Epithelial cell of esophagus (primary cell): ENCODE measurements around the gene CHRNB1.

ENCODE experiments used
- DNase-seq: peaks from one replicate; pipeline ENCODE4 v3.0.0; 2010; ENCODE audit warnings: low read depth
- H3K4me3 ChIP-seq: 2 replicates; pipeline ENCODE4 v1.5.1; 2011; ENCODE audit warnings: mild to moderate bottlenecking, low read length, control low read depth
- TF ChIP-seq, protein P1 (sequence below): IDR thresholded peaks from 2 replicates; pipeline ENCODE4 v1.5.1; 2011; ENCODE audit warnings: low read depth, mild to moderate bottlenecking, low read length, control low read depth, inconsistent platforms; ENCODE audit not compliant: insufficient read depth; ENCODE audit errors: missing control alignments

The CHRNB1 gene

DNA sequence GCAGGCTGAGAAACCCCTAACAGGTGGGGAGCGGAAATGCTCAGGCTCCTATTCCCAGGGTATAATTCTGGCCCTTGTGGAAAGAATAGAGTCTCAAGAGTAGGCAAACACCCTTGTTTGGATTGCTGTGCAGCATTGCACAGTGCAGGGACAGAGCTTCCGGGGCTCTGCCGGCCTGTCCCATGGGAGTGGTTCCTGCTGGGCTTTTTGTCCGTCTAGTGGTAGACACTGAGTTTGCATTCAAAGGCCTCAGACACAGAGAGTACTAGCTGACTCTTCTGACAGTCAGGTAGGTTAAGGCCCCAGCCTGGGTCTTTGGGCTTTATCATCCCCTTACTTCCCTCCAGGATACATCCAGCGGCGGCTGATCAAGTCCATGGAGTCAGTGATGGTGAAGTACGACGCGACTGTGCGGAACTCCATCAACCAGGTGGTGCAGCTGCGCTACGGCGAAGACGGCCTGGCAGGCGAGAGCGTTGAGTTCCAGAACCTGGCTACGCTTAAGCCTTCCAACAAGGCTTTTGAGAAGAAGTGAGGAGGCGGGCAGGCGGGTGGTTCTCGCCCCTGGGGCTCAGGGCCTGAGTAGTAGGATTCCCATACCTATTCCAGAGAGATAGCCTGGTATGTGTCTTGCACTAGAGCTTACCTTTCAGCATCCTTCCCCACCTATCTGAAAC lies 57.4 kb downstream of the CHRNB1 start:
- no peak for DNase-seq
- no peak overlapping the region for H3K4me3 ChIP-seq
- TF ChIP-seq, protein P1, sequence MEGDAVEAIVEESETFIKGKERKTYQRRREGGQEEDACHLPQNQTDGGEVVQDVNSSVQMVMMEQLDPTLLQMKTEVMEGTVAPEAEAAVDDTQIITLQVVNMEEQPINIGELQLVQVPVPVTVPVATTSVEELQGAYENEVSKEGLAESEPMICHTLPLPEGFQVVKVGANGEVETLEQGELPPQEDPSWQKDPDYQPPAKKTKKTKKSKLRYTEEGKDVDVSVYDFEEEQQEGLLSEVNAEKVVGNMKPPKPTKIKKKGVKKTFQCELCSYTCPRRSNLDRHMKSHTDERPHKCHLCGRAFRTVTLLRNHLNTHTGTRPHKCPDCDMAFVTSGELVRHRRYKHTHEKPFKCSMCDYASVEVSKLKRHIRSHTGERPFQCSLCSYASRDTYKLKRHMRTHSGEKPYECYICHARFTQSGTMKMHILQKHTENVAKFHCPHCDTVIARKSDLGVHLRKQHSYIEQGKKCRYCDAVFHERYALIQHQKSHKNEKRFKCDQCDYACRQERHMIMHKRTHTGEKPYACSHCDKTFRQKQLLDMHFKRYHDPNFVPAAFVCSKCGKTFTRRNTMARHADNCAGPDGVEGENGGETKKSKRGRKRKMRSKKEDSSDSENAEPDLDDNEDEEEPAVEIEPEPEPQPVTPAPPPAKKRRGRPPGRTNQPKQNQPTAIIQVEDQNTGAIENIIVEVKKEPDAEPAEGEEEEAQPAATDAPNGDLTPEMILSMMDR, result no peak

DNA sequence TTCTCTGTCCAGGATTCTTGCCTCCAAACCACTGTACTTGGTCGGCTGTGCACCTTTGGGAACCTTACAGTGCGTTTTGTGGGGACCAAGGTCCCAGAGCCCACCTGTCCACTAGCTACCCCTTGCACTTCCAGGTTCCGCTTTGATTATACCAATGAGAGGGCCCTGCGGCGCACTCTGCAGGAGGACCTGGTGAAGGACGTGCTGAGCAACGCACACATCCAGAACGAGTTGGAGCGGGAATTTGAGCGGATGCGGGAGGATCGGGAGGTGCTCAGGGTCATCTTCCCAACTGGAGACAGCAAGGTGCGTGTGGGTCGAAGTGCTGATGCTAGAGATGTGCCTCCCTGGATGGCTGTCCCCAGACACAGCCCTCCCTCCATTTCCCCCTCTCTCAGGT lies 58.1 kb downstream of the CHRNB1 start:
- TF ChIP-seq, protein P1, result peak; percentile 29
- DNase-seq, result no peak
- no peak overlapping the region for H3K4me3 ChIP-seq

DNA sequence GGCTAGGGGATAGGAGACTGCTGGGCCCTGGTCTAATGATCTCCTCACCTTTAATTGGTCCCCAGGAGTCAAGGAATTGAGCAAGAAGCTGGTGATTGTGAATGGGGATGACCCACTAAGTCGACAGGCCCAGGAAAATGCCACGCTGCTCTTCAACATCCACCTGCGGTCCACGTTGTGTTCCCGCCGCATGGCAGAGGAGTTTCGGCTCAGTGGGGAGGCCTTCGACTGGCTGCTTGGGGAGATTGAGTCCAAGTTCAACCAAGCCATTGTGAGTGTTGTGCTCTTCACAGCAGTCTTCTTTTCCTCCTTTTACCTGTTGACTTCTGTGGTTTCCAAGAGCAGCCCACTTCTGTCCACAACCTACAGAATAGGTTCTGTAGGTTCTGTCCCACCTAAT lies 58.7 kb downstream of the CHRNB1 start:
- TF ChIP-seq, protein P1, result no peak
- DNase-seq, result no peak
- no peak overlapping the region for H3K4me3 ChIP-seq
